NCI-H1105 treated with DMSO at 0.1 percent for 48 hours (cell line): ENCODE measurements around the gene DDA1.

ENCODE experiments used
- DNase-seq: peaks from one replicate; lab custom pipeline; 2025; lab: John Stamatoyannopoulos, UW

The DDA1 gene

GRCh38 chr19:17312189-17313113 lies 3.1 kb downstream of the DDA1 start:
- no peak for DNase-seq

- DNase-seq, result no peak
Measured at GRCh38 chr19:17314007-17314593, 4.7 kb downstream of the DDA1 start.

- no peak for DNase-seq
Measured at GRCh38 chr19:17318966-17319365, 9.6 kb downstream of the DDA1 start.

GRCh38 chr19:17319473-17320238 lies 10.3 kb downstream of the DDA1 start:
- DNase-seq, result no peak

- no peak for DNase-seq
Measured at GRCh38 chr19:17320435-17320834, 11.1 kb downstream of the DDA1 start.

- DNase-seq, result no peak
Measured at GRCh38 chr19:17321655-17322489, 12.5 kb downstream of the DDA1 start.

GRCh38 chr19:17322854-17323253 lies 13.5 kb downstream of the DDA1 start:
- no peak for DNase-seq

- no peak for DNase-seq
Measured at GRCh38 chr19:17323300-17323963, 14.1 kb downstream of the DDA1 start.

- DNase-seq, result no peak
Measured at GRCh38 chr19:17323964-17324332, 14.6 kb downstream of the DDA1 start.

- DNase-seq, result no peak
Measured at GRCh38 chr19:17324357-17325114, 15.2 kb downstream of the DDA1 start.

GRCh38 chr19:17325133-17325532 lies 15.8 kb downstream of the DDA1 start:
- no peak for DNase-seq

GRCh38 chr19:17325881-17326594 lies 16.7 kb downstream of the DDA1 start:
- no peak for DNase-seq

GRCh38 chr19:17326595-17326966 lies 17.2 kb downstream of the DDA1 start:
- no peak for DNase-seq

- DNase-seq, result no peak
Measured at GRCh38 chr19:17327068-17327653, 17.8 kb downstream of the DDA1 start.

- DNase-seq, result peak; percentile 11
Measured at GRCh38 chr19:17327654-17328516, 18.5 kb downstream of the DDA1 start.

GRCh38 chr19:17328517-17329365 lies 19.4 kb downstream of the DDA1 start:
- peak; percentile 13 for DNase-seq
